HG03575 (cell line): ENCODE results near the gene POLE.

Source experiments
- ATAC-seq: cut with Tn5 transposase; IDR thresholded peaks from one replicate; pipeline ENCODE4 v1.9.1; 2021; ENCODE audit not compliant: unreplicated experiment, insufficient number of reproducible peaks, low FRiP score; ENCODE audit errors: extremely low read depth

Gene POLE

DNA sequence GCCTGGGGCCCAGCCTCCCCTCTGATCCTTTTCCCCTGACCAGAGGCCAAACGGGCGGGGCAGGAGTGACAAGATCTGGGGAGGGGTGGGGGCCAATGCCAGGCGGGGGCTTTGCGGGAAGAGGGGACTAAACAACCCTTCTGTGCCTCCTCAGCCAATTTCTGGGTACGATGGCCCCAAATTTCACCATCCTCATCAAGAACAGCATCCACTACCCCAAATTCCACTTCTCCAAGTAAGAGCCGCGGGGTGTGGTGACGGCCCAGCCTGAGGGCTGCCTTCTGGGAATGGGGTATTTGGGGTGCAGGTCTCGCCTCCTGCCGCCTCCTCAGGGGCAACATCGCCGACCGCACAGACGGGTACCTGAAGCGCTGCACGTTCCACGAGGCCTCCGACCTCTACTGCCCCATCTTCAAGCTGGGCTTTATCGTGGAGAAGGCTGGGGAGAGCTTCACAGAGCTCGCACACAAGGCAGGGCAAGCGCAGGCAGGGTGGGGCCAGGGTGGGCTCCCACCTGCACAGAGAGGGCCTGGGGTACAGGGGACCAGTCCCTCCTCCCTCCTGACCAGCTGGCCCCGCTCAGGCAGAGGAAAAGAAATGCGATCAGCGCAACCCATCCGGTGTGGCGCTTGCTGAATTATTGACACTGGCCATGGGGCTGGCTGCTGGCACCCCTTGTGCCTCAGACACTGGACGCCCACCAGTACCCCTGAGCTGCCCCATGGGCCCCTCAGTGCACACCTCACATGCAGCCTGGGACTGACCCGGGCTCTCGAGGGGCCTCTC lies 66.8 kb downstream of the POLE start:
- ATAC-seq: no peak

- ATAC-seq: no peak
These were observed 67.6 kb downstream of the POLE start for GRCh38 chr12:132619386-132620112.

- no peak for ATAC-seq
These were observed 68.1 kb downstream of the POLE start for GRCh38 chr12:132619071-132619385.

- ATAC-seq: no peak
These were observed 68.5 kb downstream of the POLE start, which contains the start of gene P2RX2 for GRCh38 chr12:132618683-132619043. P2RX2 (plus strand) TSS chr12:132618776; CDS start chr12:132618817, 41 bp downstream.

GRCh38 chr12:132617822-132618682 lies 69.1 kb downstream of the POLE start:
- ATAC-seq: no peak

GRCh38 chr12:132617135-132617701 lies 69.9 kb downstream of the POLE start:
- ATAC-seq: no peak

- no peak for ATAC-seq
These were observed 71.5 kb downstream of the POLE start for GRCh38 chr12:132615579-132616038.

- no peak for ATAC-seq
These were observed 72.1 kb downstream of the POLE start for GRCh38 chr12:132614861-132615578.

GRCh38 chr12:132614029-132614428 lies 73.1 kb downstream of the POLE start:
- no peak for ATAC-seq

GRCh38 chr12:132611620-132612019 lies 75.5 kb downstream of the POLE start:
- ATAC-seq: no peak

DNA sequence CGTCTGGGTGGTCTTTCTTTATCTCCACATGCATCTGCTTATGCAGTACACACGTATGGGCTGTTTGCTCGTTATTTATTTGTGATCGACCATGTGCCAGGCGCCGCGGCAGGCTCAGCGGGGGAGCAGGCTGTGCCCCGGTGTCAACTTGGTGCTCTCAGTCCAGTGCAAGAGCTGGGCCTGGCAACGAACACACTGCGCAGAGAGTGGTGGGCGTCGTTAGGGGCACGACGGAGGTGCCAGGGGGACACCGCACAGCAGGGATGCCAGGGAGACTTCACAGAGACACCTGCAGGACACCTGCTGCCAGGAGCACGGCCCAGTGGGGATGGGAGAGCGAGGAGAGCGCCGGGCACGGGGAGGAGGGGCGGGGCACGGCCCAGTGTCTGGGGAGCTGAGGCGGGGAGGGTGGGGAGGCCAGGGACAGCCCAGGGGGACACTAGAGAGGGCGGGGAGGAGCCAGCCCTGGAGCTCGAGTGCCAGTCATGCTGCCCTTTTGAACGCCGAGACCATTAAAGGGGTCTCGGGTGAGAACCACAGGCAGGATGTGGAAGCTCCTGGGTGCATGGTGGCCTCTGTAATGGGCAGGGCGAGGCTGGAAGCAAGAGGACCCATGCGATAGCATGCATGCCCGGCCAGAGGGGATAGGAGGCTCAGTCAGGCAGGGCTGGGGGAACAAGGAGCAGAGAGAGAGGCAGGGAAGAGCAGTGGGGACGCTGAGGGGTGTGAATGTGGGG lies 76.1 kb downstream of the POLE start:
- ATAC-seq: no peak

GRCh38 chr12:132610051-132610759 lies 76.9 kb downstream of the POLE start, which contains the start of gene LRCOL1:
LRCOL1 (minus strand) TSS chr12:132610582; CDS start chr12:132606251, 4,331 bp downstream.
- ATAC-seq: no peak

- no peak for ATAC-seq
These were observed 78.6 kb downstream of the POLE start for GRCh38 chr12:132608231-132609171.

GRCh38 chr12:132606927-132607326 lies 80.2 kb downstream of the POLE start:
- no peak for ATAC-seq

DNA sequence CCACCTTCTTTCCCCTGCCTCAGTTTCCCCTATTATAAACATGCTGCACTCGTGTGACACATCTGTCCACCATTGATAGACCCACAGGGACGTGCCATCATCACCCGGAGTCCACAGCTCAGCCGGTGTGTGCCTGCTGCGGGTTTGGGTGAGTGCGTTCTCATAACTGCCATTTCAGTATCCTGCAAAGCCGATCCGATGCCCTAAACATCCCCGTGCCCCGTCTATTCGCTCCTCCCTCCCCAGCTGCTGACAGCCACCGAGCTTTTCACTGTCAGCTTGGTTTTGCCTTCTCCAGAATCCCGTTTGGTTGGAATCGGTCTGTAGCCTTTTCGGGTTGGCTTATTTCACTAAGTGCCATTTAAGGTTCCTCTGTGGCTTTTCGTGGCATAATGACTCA lies 80.7 kb downstream of the POLE start:
- ATAC-seq: no peak

DNA sequence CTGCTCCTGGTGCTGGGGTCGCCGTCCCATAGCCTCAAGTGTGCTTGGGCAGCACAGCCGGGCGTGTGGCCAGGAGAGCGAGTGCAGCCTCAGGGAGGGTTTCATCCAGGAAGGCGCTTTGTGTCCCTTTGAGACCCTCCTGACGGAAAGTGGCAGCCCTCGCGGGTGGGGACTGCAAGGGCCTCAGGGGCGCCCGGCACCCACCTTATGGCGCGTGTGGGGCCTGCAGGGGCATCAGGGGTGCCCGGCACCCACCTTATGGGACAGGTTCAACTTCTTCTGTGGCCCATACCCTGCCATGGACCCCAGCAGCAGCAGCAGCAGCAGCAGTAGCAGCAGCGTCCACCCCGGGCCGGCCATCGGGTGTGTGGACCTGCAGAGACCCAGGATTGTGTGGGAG lies 81.2 kb downstream of the POLE start:
- no peak for ATAC-seq
